HEK293T (cell line): ENCODE data around the gene FARP1.

Source experiments
- CTCF ChIA-PET: fragments of 350-600 bp; formaldehyde crosslinking; extraction: SDS; loops from one replicate; lab custom pipeline; 2021; ENCODE audit warnings: antibody characterized with exemption, inconsistent platforms; lab: Yijun Ruan, JAX
- POLR2A ChIA-PET: fragments of 350-600 bp; formaldehyde crosslinking; extraction: SDS; loops from one replicate; lab custom pipeline; 2020; ENCODE audit warnings: antibody characterized with exemption, inconsistent platforms; lab: Yijun Ruan, JAX
- DNase-seq: peaks from one replicate; pipeline ENCODE4 v3.0.0; 2012; ENCODE audit warnings: mixed read lengths; ENCODE audit errors: extremely low spot score
- ARNT ChIP-seq: fragments of 450-650 bp; IDR thresholded peaks from 2 replicates; pipeline ENCODE4 v1.6.1; 2017; ENCODE audit warnings: mild to moderate bottlenecking
- BHLHE40 ChIP-seq: fragments of 450-650 bp; IDR thresholded peaks from 2 replicates; pipeline ENCODE4 v1.6.1; 2016; ENCODE audit warnings: mild to moderate bottlenecking, moderate library complexity, borderline replicate concordance
- CTBP1 ChIP-seq: fragments of 450-650 bp; IDR thresholded peaks from 2 replicates; pipeline ENCODE4 v1.6.1; 2016; ENCODE audit warnings: borderline replicate concordance
- ELF4 ChIP-seq: fragments of 450-650 bp; IDR thresholded peaks from 2 replicates; pipeline ENCODE4 v1.6.1; 2017; ENCODE audit warnings: antibody characterized with exemption
- FOXA1 ChIP-seq: fragments of 450-650 bp; IDR thresholded peaks from 2 replicates; pipeline ENCODE4 v1.6.1; 2016; ENCODE audit warnings: mild to moderate bottlenecking
- FOXK2 ChIP-seq: fragments of 450-650 bp; IDR thresholded peaks from 2 replicates; pipeline ENCODE4 v1.6.1; 2016; ENCODE audit warnings: mild to moderate bottlenecking
- FOXM1 ChIP-seq: fragments of 450-650 bp; IDR thresholded peaks from 2 replicates; pipeline ENCODE4 v1.6.1; 2017; ENCODE audit warnings: mild to moderate bottlenecking, borderline replicate concordance
- HDGF ChIP-seq: fragments of 450-650 bp; IDR thresholded peaks from 2 replicates; pipeline ENCODE4 v1.6.1; 2017; ENCODE audit warnings: antibody characterized with exemption, borderline replicate concordance
- L3MBTL2 ChIP-seq: fragments of 450-650 bp; conservative IDR thresholded peaks from 2 replicates; pipeline ENCODE4 v1.6.1; 2016; ENCODE audit warnings: mild to moderate bottlenecking
- LEF1 ChIP-seq: fragments of 450-650 bp; IDR thresholded peaks from 2 replicates; pipeline ENCODE4 v1.6.1; 2017; ENCODE audit warnings: mild to moderate bottlenecking, borderline replicate concordance
- NFRKB ChIP-seq: fragments of 450-650 bp; IDR thresholded peaks from 2 replicates; pipeline ENCODE4 v1.6.1; 2016; ENCODE audit warnings: mild to moderate bottlenecking, moderate library complexity
- SP1 ChIP-seq: fragments of 450-650 bp; IDR thresholded peaks from 2 replicates; pipeline ENCODE4 v1.6.1; 2017
- SUZ12 ChIP-seq: fragments of 450-650 bp; IDR thresholded peaks from 2 replicates; pipeline ENCODE4 v1.6.1; 2016; ENCODE audit warnings: mild to moderate bottlenecking
- TARDBP ChIP-seq: fragments of 450-650 bp; IDR thresholded peaks from 2 replicates; pipeline ENCODE4 v1.6.1; 2016
- ZNF384 ChIP-seq: fragments of 450-650 bp; IDR thresholded peaks from 2 replicates; pipeline ENCODE4 v1.6.1; 2016
- TF ChIP-seq, protein P1 (sequence below): fragments of 450-650 bp; IDR thresholded peaks from 2 replicates; pipeline ENCODE4 v1.6.1; 2016

The FARP1 gene

DNA sequence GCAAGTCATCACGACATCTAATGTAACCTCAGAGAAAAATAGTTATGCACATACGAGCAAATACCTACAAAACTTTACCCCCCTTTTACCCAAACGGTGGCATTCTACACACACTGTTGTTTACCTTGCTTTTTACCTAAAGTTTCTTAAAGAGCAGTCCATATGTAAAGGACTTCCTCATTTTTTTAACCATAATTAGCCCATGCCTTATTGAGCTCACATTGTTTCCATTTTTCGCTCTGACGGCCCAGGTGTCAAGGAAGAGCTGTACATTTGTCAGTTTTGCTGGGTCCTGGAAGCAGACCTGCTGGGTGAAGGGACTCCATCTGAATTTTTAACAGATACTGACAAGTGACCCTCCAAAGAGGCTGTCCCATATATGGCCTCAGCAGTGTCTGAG lies 344.6 kb downstream of the FARP1 start:
- DNase-seq: no peak
- TF ChIP-seq LEF1: no peak
- no peak for TF ChIP-seq SP1
- TF ChIP-seq, protein P1, sequence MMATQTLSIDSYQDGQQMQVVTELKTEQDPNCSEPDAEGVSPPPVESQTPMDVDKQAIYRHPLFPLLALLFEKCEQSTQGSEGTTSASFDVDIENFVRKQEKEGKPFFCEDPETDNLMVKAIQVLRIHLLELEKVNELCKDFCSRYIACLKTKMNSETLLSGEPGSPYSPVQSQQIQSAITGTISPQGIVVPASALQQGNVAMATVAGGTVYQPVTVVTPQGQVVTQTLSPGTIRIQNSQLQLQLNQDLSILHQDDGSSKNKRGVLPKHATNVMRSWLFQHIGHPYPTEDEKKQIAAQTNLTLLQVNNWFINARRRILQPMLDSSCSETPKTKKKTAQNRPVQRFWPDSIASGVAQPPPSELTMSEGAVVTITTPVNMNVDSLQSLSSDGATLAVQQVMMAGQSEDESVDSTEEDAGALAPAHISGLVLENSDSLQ: no peak
- no peak for TF ChIP-seq TARDBP
- TF ChIP-seq SUZ12: no peak
- no peak for TF ChIP-seq ARNT
- TF ChIP-seq FOXA1: no peak
- TF ChIP-seq BHLHE40: no peak
- TF ChIP-seq CTBP1: no peak
- TF ChIP-seq FOXM1: no peak
- TF ChIP-seq ZNF384: no peak
- TF ChIP-seq FOXK2: no peak
- TF ChIP-seq NFRKB: no peak
- TF ChIP-seq ELF4: no peak
- no peak for TF ChIP-seq L3MBTL2
- no peak for TF ChIP-seq HDGF
- CTCF ChIA-PET: interaction anchor here (0.6 kb wide), 1 partner anchor 167 kb away, joined by 3 read pairs; no protein-coding TSS in a partner anchor
- POLR2A ChIA-PET: no interaction called here

DNA sequence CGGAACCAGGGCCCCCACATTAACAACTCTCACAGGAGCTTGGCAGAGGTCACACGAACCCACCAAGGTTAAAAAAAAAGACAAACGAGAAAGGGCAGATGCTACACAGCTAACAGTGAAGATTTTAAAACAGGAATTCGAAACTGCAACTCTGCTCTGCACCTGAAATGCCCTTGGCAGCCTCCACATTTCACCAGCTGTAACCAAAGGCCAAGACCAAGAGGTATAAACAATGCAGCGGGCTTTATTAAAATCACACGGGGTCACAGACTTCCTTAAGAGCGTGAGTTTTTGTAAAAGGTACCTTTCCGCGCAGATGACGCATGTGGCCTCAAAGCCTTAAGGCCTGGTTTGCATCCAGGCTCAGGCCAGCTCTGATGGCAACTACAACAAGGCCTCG lies 345.8 kb downstream of the FARP1 start:
- ChIA-PET CTCF (no interaction called here), POLR2A (interaction anchor here (0.6 to 0.7 kb wide), 2 partner anchors 58 to 86 kb away, joined by 3 to 4 read pairs; no protein-coding TSS in a partner anchor)
- no peak for DNase-seq
- no peak for TF ChIP-seq NFRKB
- TF ChIP-seq FOXA1: no peak

DNA sequence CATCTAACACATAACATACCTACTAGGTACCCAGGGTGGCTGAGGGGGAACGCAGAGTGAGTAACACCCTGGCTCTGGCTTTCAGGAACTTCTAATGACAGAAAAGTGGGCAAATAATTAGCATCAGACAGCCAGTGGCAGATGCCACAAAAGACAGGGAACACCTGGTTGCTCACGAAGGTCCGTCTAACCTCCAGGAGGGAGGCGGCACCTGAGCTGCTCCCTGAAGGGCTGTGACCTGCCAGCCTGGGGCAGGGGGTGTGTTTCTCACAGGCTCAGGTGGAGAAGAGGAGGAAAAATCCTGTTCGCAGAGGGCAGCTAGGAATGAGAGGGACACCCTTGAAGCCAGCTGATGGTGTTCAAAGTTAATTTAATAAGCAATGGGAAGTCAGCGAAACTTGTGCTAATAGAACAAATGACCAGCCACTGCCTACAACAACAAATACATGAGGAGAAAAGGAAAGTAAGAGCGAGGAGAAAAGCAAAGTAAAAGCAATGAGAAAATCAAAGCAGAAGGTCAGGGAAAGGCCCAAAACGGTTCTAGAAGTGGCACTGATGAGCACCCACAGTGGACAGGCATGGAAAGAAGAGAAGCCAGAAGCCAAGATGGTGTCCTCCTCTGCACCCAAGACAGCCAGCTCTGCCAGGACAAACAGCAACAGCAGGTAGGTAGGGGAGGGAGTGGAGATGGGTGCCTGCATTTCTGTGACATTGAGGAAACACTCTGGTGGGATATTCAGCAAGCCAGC lies 346.7 kb downstream of the FARP1 start:
- ChIA-PET POLR2A (no interaction called here), CTCF (interaction anchor here (0.6 kb wide), 1 partner anchor 95 kb away, joined by 4 read pairs; no protein-coding TSS in a partner anchor)
- TF ChIP-seq SP1: no peak
- TF ChIP-seq BHLHE40: no peak
- TF ChIP-seq HDGF: no peak
- TF ChIP-seq LEF1: no peak
- TF ChIP-seq CTBP1: no peak
- no peak for TF ChIP-seq ARNT
- no peak for TF ChIP-seq FOXK2
- no peak for TF ChIP-seq ZNF384
- TF ChIP-seq NFRKB: no peak
- no peak for DNase-seq

DNA sequence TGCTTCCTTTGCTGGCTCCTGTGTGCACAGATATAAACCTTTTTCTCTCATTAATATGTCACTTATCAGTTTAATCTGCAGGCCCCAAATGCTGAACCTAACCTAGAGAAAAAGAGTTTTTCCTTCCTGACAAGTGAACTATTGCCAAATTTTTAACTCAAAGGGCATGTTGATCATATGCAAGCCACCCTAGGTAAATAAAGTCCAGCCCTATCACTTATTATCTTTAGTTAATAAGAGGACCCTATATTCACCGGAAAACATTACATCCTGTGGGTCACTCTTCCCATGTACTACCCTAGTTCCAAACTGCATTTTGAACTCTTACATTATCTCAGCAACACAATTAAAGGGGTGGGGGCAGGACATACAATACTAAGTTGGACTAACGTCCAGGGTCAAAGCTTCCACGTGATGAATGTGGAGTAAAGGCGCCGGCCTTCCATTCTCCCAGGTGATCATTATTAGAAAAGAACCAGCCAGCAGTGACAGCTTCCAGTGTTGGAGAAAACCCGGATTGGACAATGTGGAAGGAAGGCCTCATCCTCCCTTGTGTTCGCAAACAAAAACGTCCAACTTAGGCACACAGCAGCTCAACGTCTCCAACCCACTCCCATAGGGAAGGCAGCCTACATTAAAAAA lies 347.4 kb downstream of the FARP1 start:
- TF ChIP-seq NFRKB: no peak
- no peak for TF ChIP-seq L3MBTL2
- TF ChIP-seq HDGF: no peak
- TF ChIP-seq ELF4: no peak
- TF ChIP-seq SUZ12: no peak
- TF ChIP-seq BHLHE40: no peak
- TF ChIP-seq, protein P1: no peak
- no peak for TF ChIP-seq FOXK2
- TF ChIP-seq TARDBP: no peak
- no peak for TF ChIP-seq FOXM1
- TF ChIP-seq ZNF384: no peak
- TF ChIP-seq CTBP1: no peak
- no peak for TF ChIP-seq ARNT
- TF ChIP-seq FOXA1: no peak
- TF ChIP-seq SP1: no peak
- TF ChIP-seq LEF1: no peak
- DNase-seq: no peak
- CTCF ChIA-PET: interaction anchor here (0.6 to 0.9 kb wide), 2 partner anchors 52 to 94 kb away, joined by 4 read pairs; no protein-coding TSS in a partner anchor
- POLR2A ChIA-PET: no interaction called here

DNA sequence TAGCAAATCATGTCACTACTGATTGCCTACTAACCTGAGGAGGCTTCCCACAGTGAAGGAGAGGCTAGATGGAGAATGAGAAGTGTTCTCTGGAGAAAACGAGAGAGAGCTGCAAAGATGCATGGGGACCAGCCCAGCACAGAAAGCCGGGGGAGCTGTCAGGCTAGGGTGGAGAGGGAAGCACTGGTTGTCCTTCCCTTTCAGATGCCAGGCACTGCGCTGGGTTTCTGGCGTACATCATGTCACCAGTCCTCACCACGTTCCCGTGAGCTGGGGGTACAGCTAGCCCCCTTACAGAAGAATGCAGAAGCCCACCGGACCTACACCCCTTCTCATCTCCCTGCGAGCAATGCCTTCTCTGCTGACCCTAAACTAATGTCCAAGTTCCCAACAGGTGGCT lies 348.0 kb downstream of the FARP1 start:
- CTCF ChIA-PET: interaction anchor here (0.9 kb wide), 1 partner anchor 51 kb away, joined by 4 read pairs; no protein-coding TSS in a partner anchor
- POLR2A ChIA-PET: no interaction called here
- TF ChIP-seq TARDBP (no peak), L3MBTL2 (no peak), NFRKB (no peak), FOXM1 (no peak), CTBP1 (no peak)

DNA sequence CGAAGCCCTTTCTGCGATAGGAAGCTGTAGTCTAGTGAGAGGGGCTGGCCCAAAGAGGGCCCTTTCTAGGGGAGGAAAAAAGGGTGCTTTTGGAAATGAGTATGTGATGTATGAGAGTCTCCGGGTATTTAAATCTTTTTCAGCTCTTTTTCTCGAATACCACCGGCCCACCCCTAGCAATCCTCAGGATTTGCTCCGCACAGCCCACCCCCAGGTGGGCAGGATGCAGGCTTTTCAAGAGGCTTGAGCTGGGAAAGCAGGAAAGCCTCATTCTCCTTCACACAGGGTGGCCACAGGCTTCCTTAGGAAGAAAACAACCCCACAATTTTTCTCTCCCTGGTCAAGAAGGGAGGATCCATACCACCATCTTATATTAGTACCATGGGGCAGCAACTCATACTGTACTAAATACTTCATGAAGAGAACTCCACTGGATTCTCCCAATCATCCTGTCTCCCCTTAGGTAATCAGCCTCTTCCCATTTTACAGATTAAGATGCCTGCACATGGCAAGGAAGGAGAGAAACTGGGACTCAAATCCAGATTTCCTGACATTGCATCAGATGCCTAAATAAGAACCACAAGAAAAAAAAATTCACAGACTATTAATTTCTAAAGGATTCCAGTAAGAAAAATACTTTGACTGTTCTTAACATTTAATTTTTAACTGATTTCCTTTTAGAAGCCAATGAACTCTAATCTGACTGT lies 349.6 kb downstream of the FARP1 start:
- CTCF ChIA-PET: no interaction called here
- TF ChIP-seq ZNF384 (no peak), FOXM1 (no peak), TARDBP (no peak), L3MBTL2 (no peak), ELF4 (no peak), NFRKB (no peak), SP1 (no peak), BHLHE40 (no peak), FOXA1 (no peak), LEF1 (no peak)
- TF ChIP-seq, protein P1: no peak
- POLR2A ChIA-PET: no interaction called here
- no peak for DNase-seq

More for the DNA sequence above, 348.0 kb downstream of the FARP1 start:
- DNase-seq: no peak
